ENCODE results near the gene RAB4B. TPM values are rescaled to one million over a fixed set of nuclear protein-coding genes. Genes with fewer than 3 reads are reported as not detected.
A peak's percentile ranks its signal among the peaks of the same experiment; 100 is the strongest.
"Not testable (repeated sequence)": the region's sequence is repeated elsewhere in the genome, so short reads cannot be mapped to it uniquely, and the experiment has no call there.

The RAB4B gene
- total and polyA plus RNA-seq, 2 donors (not counting 1 experiment from before 2014, with no cell fraction given): 108 to 141 TPM

DNA sequence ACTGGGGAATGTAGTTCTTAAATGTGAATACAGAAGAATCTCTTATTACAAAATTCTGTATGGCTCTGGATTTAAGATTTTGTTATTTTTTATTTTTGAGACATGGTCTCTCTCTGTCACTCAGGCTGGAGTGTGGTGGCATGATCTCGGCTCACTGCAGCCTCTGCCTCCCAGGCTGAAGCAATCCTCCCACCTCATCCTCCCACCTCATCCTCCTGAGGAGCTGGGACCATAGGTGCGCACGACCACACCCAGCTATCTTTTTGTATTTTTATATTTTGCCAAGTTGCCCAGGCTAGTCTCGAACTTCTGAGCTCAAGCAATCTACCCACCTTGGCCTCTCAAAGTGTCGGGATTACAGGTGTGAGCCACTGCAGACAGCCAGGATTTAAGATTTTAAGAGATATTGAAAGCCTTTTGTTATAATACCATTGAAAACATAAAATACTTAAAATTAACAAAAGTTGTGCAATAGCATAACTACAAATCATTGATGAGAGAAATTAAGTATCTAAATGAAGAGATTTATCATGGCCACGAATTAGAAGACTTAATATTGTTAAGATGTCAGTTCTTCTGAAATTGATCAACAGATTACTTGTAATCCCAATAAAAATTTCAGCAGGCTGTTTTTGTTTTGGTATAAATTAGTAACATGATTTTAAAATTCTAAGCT lies 58.8 kb downstream of the RAB4B start:
- Histone ChIP-seq H3K4me1 (ENCODE audit: control insufficient read depth in 2 of 2, insufficient read depth in 2 of 2, low read length in 2 of 2) (no peaks in the 10 kb centered on the region), H3K79me2 (ENCODE audit: control insufficient read depth, insufficient read depth, low read length) (no peaks in the 10 kb centered on the region), H3K27me3 (replicated peaks in 1 of 4; ENCODE audit: control extremely low read depth in 1 of 4, control insufficient read depth in 3 of 4, insufficient read depth in 4 of 4, low read length in 3 of 4) (no peaks in the 10 kb centered on the region), H3K27ac (ENCODE audit: low read length in 2 of 2) (no peak overlapping the region), H3K4me2 (replicated peaks; ENCODE audit: low read depth, low read length, poor library complexity, severe bottlenecking) (no peak overlapping the region), H4K20me1 (ENCODE audit: control insufficient read depth, insufficient read depth, low read length, poor library complexity, severe bottlenecking) (no peaks in the 10 kb centered on the region), H3K9me3 (ENCODE audit: control extremely low read depth in 1 of 3, control insufficient read depth in 2 of 3, insufficient read depth in 1 of 3, low read length in 2 of 3) (no peaks in the 10 kb centered on the region), H2AFZ (ENCODE audit: insufficient read depth, low read depth, low read length, poor library complexity, severe bottlenecking) (no peak overlapping the region), H3K4me3 (ENCODE audit: control extremely low read depth in 1 of 5, extremely low read depth in 1 of 5, insufficient read depth in 1 of 5, low read depth in 2 of 5, low read length in 4 of 5) (no peak overlapping the region), H3K9ac (ENCODE audit: low read length) (no peak overlapping the region), H3K36me3 (replicated peaks in 1 of 2; ENCODE audit: control extremely low read depth in 1 of 2, control insufficient read depth in 1 of 2, extremely low read depth in 1 of 2, insufficient read depth in 2 of 2, low read length in 1 of 2) (no peaks in the 10 kb centered on the region)
- no peak for ATAC-seq (ENCODE audit: low read depth)
- POLR2A ChIA-PET: no interaction called here
- Mint-ChIP-seq H3K4me3 (no peak overlapping the region), H3K27ac (no peak overlapping the region), H3K9me3 (ENCODE audit: insufficient read depth) (no peaks in the 10 kb centered on the region), H3K4me1 (no peaks in the 10 kb centered on the region), H3K27me3 (no peaks in the 10 kb centered on the region)
- CTCF ChIA-PET: interaction anchor here (0.6 kb wide), 1 partner anchor 1041 kb away, joined by 4 read pairs; no protein-coding TSS in a partner anchor
- WGBS (ENCODE audit: insufficient coverage): 88% methylated on average over 2 of the region's 6 CpGs
- intact Hi-C loops (cut with micrococcal nuclease): no loop called here
- TF ChIP-seq CTCF (IDR thresholded peaks at IDR 0.05) (no peak), EZH2 (IDR thresholded peaks at IDR 0.05; ENCODE audit: borderline replicate concordance, insufficient read depth, low read depth, low read length, poor library complexity, severe bottlenecking) (no peak)
- DNase-seq: peak; percentile 1

DNA sequence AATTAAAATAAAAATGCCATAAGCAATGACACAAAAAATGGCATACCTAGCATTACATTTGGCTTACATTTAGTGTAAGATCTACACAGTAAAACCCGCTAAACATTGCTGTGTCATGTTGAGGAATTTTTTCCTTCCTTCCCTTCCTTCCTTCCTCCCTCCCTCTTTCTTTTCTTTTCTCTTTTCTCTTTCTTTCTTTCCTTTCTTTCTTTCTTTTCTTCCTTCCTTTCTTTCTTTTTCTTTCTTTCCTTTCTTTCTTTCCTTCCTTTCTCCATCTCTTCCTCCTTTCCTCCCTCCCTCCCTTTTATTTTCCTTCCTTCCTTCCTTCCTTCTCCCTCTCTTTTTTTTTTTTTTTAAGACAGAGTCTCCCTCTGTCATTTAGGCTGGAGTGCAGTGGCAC lies 60.4 kb downstream of the RAB4B start:
- H2AFZ ChIP-seq (ENCODE audit: insufficient read depth, low read depth, low read length, poor library complexity, severe bottlenecking); H4K20me1 ChIP-seq (ENCODE audit: control insufficient read depth, insufficient read depth, low read length, poor library complexity, severe bottlenecking); H3K4me1 ChIP-seq (ENCODE audit: control insufficient read depth in 2 of 2, insufficient read depth in 2 of 2, low read length in 2 of 2); H3K4me2 ChIP-seq (replicated peaks; ENCODE audit: low read depth, low read length, poor library complexity, severe bottlenecking); H3K27ac ChIP-seq (ENCODE audit: low read length in 2 of 2); H3K9me3 Mint-ChIP-seq (ENCODE audit: insufficient read depth); H3K4me3 ChIP-seq (ENCODE audit: control extremely low read depth in 1 of 5, extremely low read depth in 1 of 5, insufficient read depth in 1 of 5, low read depth in 2 of 5, low read length in 4 of 5); POLR2A ChIA-PET; H3K9me3 ChIP-seq (ENCODE audit: control extremely low read depth in 1 of 3, control insufficient read depth in 2 of 3, insufficient read depth in 1 of 3, low read length in 2 of 3); H3K4me1 Mint-ChIP-seq; H3K9ac ChIP-seq (ENCODE audit: low read length); H3K79me2 ChIP-seq (ENCODE audit: control insufficient read depth, insufficient read depth, low read length); H3K27me3 ChIP-seq (replicated peaks in 1 of 4; ENCODE audit: control extremely low read depth in 1 of 4, control insufficient read depth in 3 of 4, insufficient read depth in 4 of 4, low read length in 3 of 4); H3K4me3 Mint-ChIP-seq; CTCF ChIA-PET; H3K36me3 ChIP-seq (replicated peaks in 1 of 2; ENCODE audit: control extremely low read depth in 1 of 2, control insufficient read depth in 1 of 2, extremely low read depth in 1 of 2, insufficient read depth in 2 of 2, low read length in 1 of 2); intact Hi-C loops (cut with micrococcal nuclease); DNase-seq; H3K27ac Mint-ChIP-seq; ATAC-seq (ENCODE audit: low read depth); H3K27me3 Mint-ChIP-seq: not testable (repeated sequence)
- no CpG with 5 or more reads among the region's 1 CpG for WGBS (ENCODE audit: insufficient coverage)

- peaks cover 13% of the 10 kb centered on the region for H3K4me1 Mint-ChIP-seq
- H3K36me3 ChIP-seq (replicated peaks in 1 of 2; ENCODE audit: control extremely low read depth in 1 of 2, control insufficient read depth in 1 of 2, extremely low read depth in 1 of 2, insufficient read depth in 2 of 2, low read length in 1 of 2); H3K9ac ChIP-seq (ENCODE audit: low read length); POLR2A ChIA-PET; H3K27ac Mint-ChIP-seq; H3K4me2 ChIP-seq (replicated peaks; ENCODE audit: low read depth, low read length, poor library complexity, severe bottlenecking); H3K27me3 Mint-ChIP-seq; H4K20me1 ChIP-seq (ENCODE audit: control insufficient read depth, insufficient read depth, low read length, poor library complexity, severe bottlenecking); H3K27me3 ChIP-seq (replicated peaks in 1 of 4; ENCODE audit: control extremely low read depth in 1 of 4, control insufficient read depth in 3 of 4, insufficient read depth in 4 of 4, low read length in 3 of 4); intact Hi-C loops (cut with micrococcal nuclease); ATAC-seq (ENCODE audit: low read depth); H3K9me3 Mint-ChIP-seq (ENCODE audit: insufficient read depth); CTCF ChIA-PET; H3K4me1 ChIP-seq (ENCODE audit: control insufficient read depth in 2 of 2, insufficient read depth in 2 of 2, low read length in 2 of 2); H3K4me3 ChIP-seq (ENCODE audit: control extremely low read depth in 1 of 5, extremely low read depth in 1 of 5, insufficient read depth in 1 of 5, low read depth in 2 of 5, low read length in 4 of 5); H3K79me2 ChIP-seq (ENCODE audit: control insufficient read depth, insufficient read depth, low read length); H3K27ac ChIP-seq (ENCODE audit: low read length in 2 of 2); H3K4me3 Mint-ChIP-seq; H3K9me3 ChIP-seq (ENCODE audit: control extremely low read depth in 1 of 3, control insufficient read depth in 2 of 3, insufficient read depth in 1 of 3, low read length in 2 of 3); DNase-seq; H2AFZ ChIP-seq (ENCODE audit: insufficient read depth, low read depth, low read length, poor library complexity, severe bottlenecking): not testable (repeated sequence)
- no CpG with 5 or more reads among the region's 3 CpGs for WGBS (ENCODE audit: insufficient coverage)
These were observed 64.0 kb downstream of the RAB4B start for GRCh38 chr19:40842012-40842411.

All from B cell (primary cell).